ENCODE measurements around the gene CD36. TPM values are rescaled to one million over a fixed set of nuclear protein-coding genes. Genes with fewer than 3 reads are reported as not detected.

The CD36 gene
- total RNA-seq, 6 experiments from 2014 or later, result 14.0 to 73.8 (median 34.7) TPM

DNA sequence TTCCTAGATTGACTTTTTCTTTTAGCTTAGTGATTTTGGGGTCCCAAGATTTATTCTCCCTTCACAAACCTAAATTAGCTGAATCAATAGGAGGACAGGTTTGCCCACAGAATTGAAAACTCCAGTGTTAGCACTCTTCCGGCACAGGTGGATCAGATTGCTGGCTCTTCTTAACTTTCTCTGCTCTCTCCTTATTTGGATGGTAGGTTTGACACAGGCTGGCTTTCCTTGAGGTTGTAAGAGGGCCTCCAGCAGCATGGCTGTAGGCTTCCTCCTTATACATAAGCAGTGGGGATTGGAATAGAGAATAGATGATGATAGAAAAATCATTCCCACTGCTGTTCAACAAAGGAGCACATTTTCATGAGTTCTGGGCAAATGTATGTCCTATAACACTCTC is 9.4 kb upstream of the CD36 start:
- TF ChIP-seq CTCF (IDR thresholded peaks at IDR 0.05) (no peak), POLR2A (IDR thresholded peaks at IDR 0.05) (no peak)
- ATAC-seq, result no peak
- no peak for DNase-seq
- no peak overlapping the region for H3K4me3 ChIP-seq
- H3K27me3 ChIP-seq, result no peaks in the 10 kb centered on the region
- H3K4me1 ChIP-seq, result peaks cover 0 to 17% (median 7%) of the 10 kb centered on the region in 4 donors
- H3K36me3 ChIP-seq, result no peaks in the 10 kb centered on the region
- WGBS (ENCODE audit: insufficient coverage, low coverage, low lambda C conversion rate, missing lambda C conversion rate), result 100% methylated on average over 1 of the region's 1 CpG
- no peak overlapping the region for H3K27ac ChIP-seq
- H3K9me3 ChIP-seq, result no peaks in the 10 kb centered on the region
- intact Hi-C loops (cut with DNase I), result no loop called here

GRCh38 chr7:80630608-80631405 is 7.6 kb upstream of the CD36 start:
- no peak for DNase-seq
- intact Hi-C loops (cut with DNase I), result no loop called here
- Histone ChIP-seq H3K27ac (no peak overlapping the region), H3K9me3 (no peaks in the 10 kb centered on the region), H3K4me3 (no peak overlapping the region), H3K27me3 (no peaks in the 10 kb centered on the region), H3K4me1 (peaks cover 0 to 27% (median 10%) of the 10 kb centered on the region in 4 donors), H3K36me3 (no peaks in the 10 kb centered on the region)
- ATAC-seq, result peak in 1 of 4 donors; percentile 43
- 51% methylated on average over 7 of the region's 7 CpGs for WGBS (ENCODE audit: insufficient coverage, low coverage, low lambda C conversion rate, missing lambda C conversion rate)
- no peak for TF ChIP-seq POLR2A (IDR thresholded peaks at IDR 0.05)
- no peak for TF ChIP-seq CTCF (IDR thresholded peaks at IDR 0.05)

GRCh38 chr7:80631421-80631820 is 7.0 kb upstream of the CD36 start:
- Histone ChIP-seq H3K27ac (no peak overlapping the region), H3K36me3 (no peaks in the 10 kb centered on the region), H3K27me3 (no peaks in the 10 kb centered on the region), H3K4me1 (peaks cover 0 to 27% (median 10%) of the 10 kb centered on the region in 4 donors), H3K9me3 (no peaks in the 10 kb centered on the region), H3K4me3 (no peak overlapping the region)
- DNase-seq, result no peak
- ATAC-seq, result no peak
- TF ChIP-seq CTCF (IDR thresholded peaks at IDR 0.05), result no peak
- no peak for TF ChIP-seq POLR2A (IDR thresholded peaks at IDR 0.05)
- intact Hi-C loops (cut with DNase I), result no loop called here

DNA sequence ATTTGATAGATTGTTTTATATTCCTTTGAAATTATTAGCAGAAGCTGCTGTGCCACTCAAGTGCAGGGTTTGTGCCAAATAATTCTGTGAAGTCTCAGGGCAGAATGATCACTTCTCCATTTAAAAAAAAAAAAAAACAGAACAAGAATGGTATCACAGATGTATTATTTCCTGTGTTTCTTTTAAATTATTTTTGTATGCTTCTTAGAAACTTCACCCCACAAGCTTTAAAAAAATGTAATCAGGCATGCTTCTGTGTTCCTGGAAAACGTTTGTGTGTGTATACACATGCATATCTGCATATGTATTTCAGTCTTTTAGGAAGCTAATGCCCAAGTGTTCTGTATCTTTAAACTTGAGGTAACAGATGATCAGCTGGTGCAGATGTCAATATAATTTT is 6.3 kb upstream of the CD36 start:
- Histone ChIP-seq H3K27me3 (no peaks in the 10 kb centered on the region), H3K4me3 (no peak overlapping the region), H3K9me3 (no peaks in the 10 kb centered on the region), H3K36me3 (no peaks in the 10 kb centered on the region), H3K4me1 (peaks cover 0 to 27% (median 10%) of the 10 kb centered on the region in 4 donors), H3K27ac (no peak overlapping the region)
- WGBS (ENCODE audit: insufficient coverage, low coverage, low lambda C conversion rate, missing lambda C conversion rate), result 4% methylated on average over 1 of the region's 1 CpG
- intact Hi-C loops (cut with DNase I), result no loop called here
- ATAC-seq, result no peak
- DNase-seq, result no peak
- TF ChIP-seq CTCF (IDR thresholded peaks at IDR 0.05) (no peak), POLR2A (IDR thresholded peaks at IDR 0.05) (no peak)

Data from right lobe of liver (tissue), 6 donors.